Erythroblast (primary cell): ENCODE measurements around the gene SETD1B.

Source experiments
- GATA1 ChIP-seq: IDR thresholded peaks from 2 replicates; pipeline ENCODE4 v1.6.1; 2011; ENCODE audit warnings: low read depth, mild to moderate bottlenecking, control low read depth, low read length, moderate library complexity
- POLR2A ChIP-seq: IDR thresholded peaks from 2 replicates; pipeline ENCODE4 v1.6.1; 2011; ENCODE audit warnings: mild to moderate bottlenecking, low read length

DNA sequence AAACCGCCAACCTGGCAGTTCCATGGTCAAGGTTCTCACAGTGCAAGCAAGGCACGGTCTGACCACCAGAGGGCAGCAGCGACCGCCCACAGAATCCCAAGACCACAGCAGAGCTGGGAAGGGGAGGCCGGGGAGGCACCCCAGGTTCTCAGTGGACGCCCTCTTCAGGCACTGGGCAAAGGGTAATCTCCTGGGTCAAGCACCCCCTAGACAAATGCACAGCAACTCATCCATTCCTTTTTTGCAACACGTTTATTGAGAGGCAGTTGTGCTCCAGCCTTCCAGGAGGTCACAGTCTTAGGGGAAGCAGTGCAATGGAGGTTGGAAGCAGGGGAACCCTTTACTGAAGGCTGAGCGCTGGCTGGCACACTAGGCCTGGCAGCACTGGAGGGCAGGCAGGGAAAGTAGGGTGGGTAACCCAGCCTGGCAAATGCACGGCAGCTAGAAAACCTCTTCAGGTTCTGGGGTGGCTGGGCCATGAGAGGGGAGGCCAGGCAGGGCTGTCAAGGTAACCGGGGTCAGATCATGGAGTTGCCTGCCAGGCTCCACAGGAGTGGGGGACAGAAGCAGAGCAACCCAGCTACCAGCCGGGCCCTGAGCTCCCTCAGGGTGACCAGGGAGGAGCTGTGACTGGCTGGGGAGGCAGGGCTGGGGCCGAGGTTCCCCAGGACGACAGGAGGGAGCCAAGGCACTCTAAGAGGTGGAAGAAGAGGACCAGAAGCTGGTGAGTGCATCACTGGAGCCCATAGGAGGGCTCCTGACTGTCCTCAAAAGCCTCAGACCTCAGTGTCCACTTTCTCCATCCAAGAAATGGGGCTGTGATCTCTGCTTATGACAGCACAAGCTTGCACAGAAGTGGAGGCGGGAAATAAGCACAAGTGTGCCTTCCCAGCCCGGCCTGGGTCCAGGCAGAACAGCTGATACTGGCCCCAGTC lies 8.5 kb upstream of the SETD1B start:
- TF ChIP-seq POLR2A (peak; percentile 37), GATA1 (no peak)
